GM18507 (cell line): Measurements from ENCODE around the gene NAALADL1.
"Not testable (repeated sequence)": the region's sequence is repeated elsewhere in the genome, so short reads cannot be mapped to it uniquely, and the experiment has no call there.

ENCODE experiments used
- DNase-seq: peaks from one replicate; pipeline ENCODE4 v3.0.0; 2011; ENCODE audit warnings: low read depth; ENCODE audit not compliant: insufficient read length; ENCODE audit errors: extremely low spot score
- FAIRE-seq: peaks from 2 replicates; lab custom pipeline; 2011; peaks lifted over from hg19 to GRCh38; lab: Jason Lieb, UNC

NAALADL1 gene

GRCh38 chr11:65056999-65057398, 1.4 kb downstream of the NAALADL1 start:
- DNase-seq: no peak
- no peak for FAIRE-seq

GRCh38 chr11:65055538-65055937, 2.8 kb downstream of the NAALADL1 start:
- DNase-seq (no peak), FAIRE-seq (no peak)

GRCh38 chr11:65053827-65054508, 4.4 kb downstream of the NAALADL1 start:
- DNase-seq (no peak), FAIRE-seq (peak; percentile 31)

- FAIRE-seq (no peak), DNase-seq (no peak)
Measured at GRCh38 chr11:65051398-65051858, 6.9 kb downstream of the NAALADL1 start.

- DNase-seq (no peak), FAIRE-seq (no peak)
Measured at GRCh38 chr11:65047581-65048422, 10.6 kb downstream of the NAALADL1 start.

GRCh38 chr11:65045728-65046127, 12.6 kb downstream of the NAALADL1 start:
- FAIRE-seq (no peak), DNase-seq (no peak)

- FAIRE-seq: no peak
Measured at GRCh38 chr11:65045061-65045460, 13.3 kb downstream of the NAALADL1 start.

GRCh38 chr11:65043881-65044501, 14.4 kb downstream of the NAALADL1 start:
- DNase-seq: no peak
- no peak for FAIRE-seq

More at GRCh38 chr11:65045061-65045460, 13.3 kb downstream of the NAALADL1 start:
- no peak for DNase-seq

- no peak for FAIRE-seq
- DNase-seq: no peak
Measured at GRCh38 chr11:65042891-65043290, 15.5 kb downstream of the NAALADL1 start.

GRCh38 chr11:65040847-65041622, 17.3 kb downstream of the NAALADL1 start, which contains the start of gene SAC3D1:
Gene SAC3D1 (plus strand): TSS chr11:65041210. CDS start chr11:65041293, 83 bp downstream.
- FAIRE-seq (peak; percentile 97), DNase-seq (peak; percentile 92)

GRCh38 chr11:65040520-65040846, 17.9 kb downstream of the NAALADL1 start:
- DNase-seq (no peak), FAIRE-seq (no peak)

- DNase-seq (no peak), FAIRE-seq (no peak)
Measured at GRCh38 chr11:65036931-65037330, 21.4 kb downstream of the NAALADL1 start.

- DNase-seq: no peak
- FAIRE-seq: no peak
Measured at GRCh38 chr11:65035579-65035978, 22.8 kb downstream of the NAALADL1 start.

GRCh38 chr11:65034423-65034822, 23.9 kb downstream of the NAALADL1 start:
- DNase-seq (no peak), FAIRE-seq (no peak)

- FAIRE-seq (no peak), DNase-seq (no peak)
Measured at GRCh38 chr11:65032216-65032615, 26.1 kb downstream of the NAALADL1 start.

- peak; percentile 84 for DNase-seq
- FAIRE-seq: peak; percentile 79
Measured at GRCh38 chr11:65027213-65028067, 30.9 kb downstream of the NAALADL1 start, which contains the start of gene SNX15. Gene SNX15 (plus strand): TSS chr11:65027439. CDS start chr11:65027538, 99 bp downstream.

- no peak for FAIRE-seq
Measured at GRCh38 chr11:65026810-65027209, 31.5 kb downstream of the NAALADL1 start.

GRCh38 chr11:65023502-65023901, 34.9 kb downstream of the NAALADL1 start:
- not testable (repeated sequence) for FAIRE-seq, DNase-seq

More at GRCh38 chr11:65026810-65027209, 31.5 kb downstream of the NAALADL1 start:
- no peak for DNase-seq
